PC-3 (cell line): ENCODE data around the gene SH3BP4. TPM values are rescaled to one million over a fixed set of nuclear protein-coding genes. Genes with fewer than 3 reads are reported as not detected.

Experiments
- ATAC-seq: fragments of 200-7000 bp; cut with Tn5 transposase; 2 replicates; pipeline ENCODE4 v1.9.1; 2020; ENCODE audit warnings: mild to moderate bottlenecking, moderate library complexity
- BruUV-seq: library from RNA; stranded (reverse); fragments of 400-500 nt; replicated peaks from 2 replicates; lab custom pipeline; 2021; lab: Mats Ljungman, UMichigan
- CTCF ChIA-PET: fragments of 300-600 bp; sonication (Branson Sonifier 250); formaldehyde crosslinking; loops from one replicate; lab custom pipeline; 2022; ENCODE audit warnings: antibody characterized with exemption; lab: Charles Lee
- POLR2A ChIA-PET: fragments of 300-600 bp; sonication (Branson Sonifier 250); formaldehyde crosslinking; loops from one replicate; lab custom pipeline; 2022; ENCODE audit warnings: antibody characterized with exemption; ENCODE audit not compliant: unreplicated experiment; lab: Charles Lee
- DNase-seq: peaks from one replicate; pipeline ENCODE4 v3.0.0-alpha.2; 2015
- H2AFZ ChIP-seq: fragments of 300-600 bp; sonication (generic); 2 replicates; pipeline ENCODE4 v1.6.0; 2016; ENCODE audit warnings: antibody characterized with exemption, low read length
- H3F3A ChIP-seq: fragments of 300-600 bp; sonication (generic); one replicate; pipeline ENCODE4 v1.6.0; 2017; ENCODE audit warnings: antibody characterized with exemption, low read length, control low read depth, mild to moderate bottlenecking; ENCODE audit not compliant: unreplicated experiment
- H3K27ac ChIP-seq: fragments of 300-600 bp; sonication (generic); 2 replicates; pipeline ENCODE4 v1.5.1; 2016; ENCODE audit warnings: mild to moderate bottlenecking, low read length
- H3K27me3 ChIP-seq: fragments of 300-600 bp; sonication (generic); 2 replicates; pipeline ENCODE4 v1.6.1; 2016; ENCODE audit warnings: low read length, mixed read lengths
- H3K36me3 ChIP-seq: fragments of 300-600 bp; sonication (generic); 2 replicates; pipeline ENCODE4 v1.6.1; 2016; ENCODE audit warnings: low read depth, mixed run types, low read length, mixed read lengths
- H3K4me1 ChIP-seq: fragments of 300-600 bp; sonication (generic); 2 replicates; pipeline ENCODE4 v1.5.1; 2016; ENCODE audit warnings: low read length; ENCODE audit not compliant: insufficient read depth
- H3K4me2 ChIP-seq: fragments of 300-600 bp; sonication (generic); 2 replicates; pipeline ENCODE4 v1.6.0; 2016; ENCODE audit warnings: low read length
- H3K4me3 ChIP-seq: fragments of 300-600 bp; sonication (generic); 2 replicates; pipeline ENCODE4 v1.5.1; 2016; ENCODE audit warnings: mild to moderate bottlenecking, low read length, mixed read lengths
- H3K79me2 ChIP-seq: fragments of 300-600 bp; sonication (generic); 2 replicates; pipeline ENCODE4 v1.6.1; 2017; ENCODE audit warnings: low read length, mixed read lengths
- H3K9ac ChIP-seq: fragments of 300-600 bp; sonication (generic); 2 replicates; pipeline ENCODE4 v1.6.0; 2016; ENCODE audit warnings: mild to moderate bottlenecking, low read length
- H3K9me2 ChIP-seq: fragments of 300-600 bp; sonication (generic); replicated peaks from 2 replicates; pipeline ENCODE4 v1.6.1; 2016; ENCODE audit warnings: mixed run types, low read length, mixed read lengths
- H3K9me3 ChIP-seq: fragments of 300-600 bp; sonication (generic); 2 replicates; pipeline ENCODE4 v1.6.1; 2016; ENCODE audit warnings: low read length, mixed read lengths
- H4K20me1 ChIP-seq: fragments of 300-600 bp; sonication (generic); 2 replicates; pipeline ENCODE4 v1.6.1; 2016; ENCODE audit warnings: low read length, mixed read lengths
- EZH2 ChIP-seq: fragments of 300-600 bp; sonication (generic); IDR thresholded peaks from one replicate; pipeline ENCODE4 v1.6.1; 2017; ENCODE audit warnings: antibody characterized with exemption, mild to moderate bottlenecking, low read length; ENCODE audit not compliant: unreplicated experiment
- EZH2phosphoT487 ChIP-seq: fragments of 300-600 bp; sonication (generic); IDR thresholded peaks from 2 replicates; pipeline ENCODE4 v1.6.1; 2018; ENCODE audit warnings: mild to moderate bottlenecking, antibody characterized with exemption, low read length, borderline replicate concordance
- intact Hi-C: fragments of 100-400 bp; cut with micrococcal nuclease; formaldehyde crosslinking; loops from 2 replicates; pipeline ENCODE4 v1.9.0; 2023
- total RNA-seq: library from RNA; depleted of rRNA; stranded (reverse); fragments of >200 nt; gene quantifications from 2 replicates; pipeline ENCODE4 v1.2.3, GENCODE V29; 2014
- TF ChIP-seq, protein P1 (sequence below): fragments of 300-600 bp; sonication (generic); conservative IDR thresholded peaks from 2 replicates; pipeline ENCODE4 v1.5.1; 2017; ENCODE audit warnings: antibody characterized with exemption, low read depth, mild to moderate bottlenecking, low read length

SH3BP4 gene
- total RNA-seq, 1 experiment from 2014 or later: 35.2 TPM

GRCh38 chr2:235053651-235054050 lies 101.8 kb downstream of the SH3BP4 start:
- Histone ChIP-seq H3K4me1 (peaks cover 8% of the 10 kb centered on the region), H4K20me1 (no peaks in the 10 kb centered on the region), H3K27me3 (no peaks in the 10 kb centered on the region), H3K9me3 (no peaks in the 10 kb centered on the region), H3K79me2 (peaks cover 20% of the 10 kb centered on the region), H3K36me3 (peaks cover 13% of the 10 kb centered on the region), H3K9ac (no peak overlapping the region), H3K4me2 (no peak overlapping the region), H3K4me3 (no peak overlapping the region), H3F3A (no peaks in the 10 kb centered on the region), H3K9me2 (no peaks in the 10 kb centered on the region), H3K27ac (no peak overlapping the region), H2AFZ (no peak overlapping the region)
- ChIA-PET POLR2A (no interaction called here), CTCF (no interaction called here)
- intact Hi-C loops: loop anchor here (10.0 kb wide), 1 partner anchor 169 kb away; no protein-coding TSS in a partner anchor
- no TSS peak for BruUV-seq
- TF ChIP-seq EZH2phosphoT487: no peak
- TF ChIP-seq EZH2: no peak
- TF ChIP-seq, protein P1, sequence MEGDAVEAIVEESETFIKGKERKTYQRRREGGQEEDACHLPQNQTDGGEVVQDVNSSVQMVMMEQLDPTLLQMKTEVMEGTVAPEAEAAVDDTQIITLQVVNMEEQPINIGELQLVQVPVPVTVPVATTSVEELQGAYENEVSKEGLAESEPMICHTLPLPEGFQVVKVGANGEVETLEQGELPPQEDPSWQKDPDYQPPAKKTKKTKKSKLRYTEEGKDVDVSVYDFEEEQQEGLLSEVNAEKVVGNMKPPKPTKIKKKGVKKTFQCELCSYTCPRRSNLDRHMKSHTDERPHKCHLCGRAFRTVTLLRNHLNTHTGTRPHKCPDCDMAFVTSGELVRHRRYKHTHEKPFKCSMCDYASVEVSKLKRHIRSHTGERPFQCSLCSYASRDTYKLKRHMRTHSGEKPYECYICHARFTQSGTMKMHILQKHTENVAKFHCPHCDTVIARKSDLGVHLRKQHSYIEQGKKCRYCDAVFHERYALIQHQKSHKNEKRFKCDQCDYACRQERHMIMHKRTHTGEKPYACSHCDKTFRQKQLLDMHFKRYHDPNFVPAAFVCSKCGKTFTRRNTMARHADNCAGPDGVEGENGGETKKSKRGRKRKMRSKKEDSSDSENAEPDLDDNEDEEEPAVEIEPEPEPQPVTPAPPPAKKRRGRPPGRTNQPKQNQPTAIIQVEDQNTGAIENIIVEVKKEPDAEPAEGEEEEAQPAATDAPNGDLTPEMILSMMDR: no peak
- no peak for DNase-seq
- no peak for ATAC-seq

- no peak overlapping the region for H3K4me2 ChIP-seq
- TF ChIP-seq EZH2 (no peak), EZH2phosphoT487 (no peak)
- TF ChIP-seq, protein P1: no peak
- no TSS peak for BruUV-seq
- DNase-seq (no peak), ATAC-seq (no peak)
- H3K36me3 ChIP-seq: peaks cover 13% of the 10 kb centered on the region
- no peaks in the 10 kb centered on the region for H3K9me2 ChIP-seq
- H3K4me3 ChIP-seq: no peak overlapping the region
- peaks cover 8% of the 10 kb centered on the region for H3K4me1 ChIP-seq
- ChIA-PET POLR2A (no interaction called here), CTCF (no interaction called here)
- no peaks in the 10 kb centered on the region for H3K9me3 ChIP-seq
- no peaks in the 10 kb centered on the region for H3K27me3 ChIP-seq
- intact Hi-C loops: loop anchor here (10.0 kb wide), 1 partner anchor 170 kb away; no protein-coding TSS in a partner anchor
- no peak overlapping the region for H2AFZ ChIP-seq
- peaks cover 14% of the 10 kb centered on the region for H3K79me2 ChIP-seq
- H3K27ac ChIP-seq: no peak overlapping the region
- H4K20me1 ChIP-seq: no peaks in the 10 kb centered on the region
- H3F3A ChIP-seq: no peaks in the 10 kb centered on the region
- H3K9ac ChIP-seq: no peak overlapping the region
Observed at GRCh38 chr2:235054475-235054874, 102.7 kb downstream of the SH3BP4 start.

DNA sequence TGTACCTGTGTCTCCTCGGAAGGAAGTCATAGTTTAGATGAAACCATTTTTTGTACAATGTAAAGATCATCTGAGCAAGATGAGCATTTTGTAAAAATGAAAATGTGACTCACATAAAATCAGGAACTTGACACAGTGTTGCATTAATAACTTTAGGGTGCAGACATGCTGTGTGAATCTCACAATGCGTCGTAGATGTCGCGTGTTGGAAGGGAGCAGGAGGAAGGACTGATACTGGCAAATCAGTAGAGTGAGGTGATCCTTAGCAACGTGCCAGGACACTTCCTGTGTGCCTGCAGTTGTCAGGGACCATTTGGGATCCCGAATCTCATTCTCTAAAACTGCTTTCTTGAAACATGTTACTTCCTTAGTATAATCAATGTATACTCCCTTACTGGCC lies 103.1 kb downstream of the SH3BP4 start:
- TF ChIP-seq, protein P1: no peak
- TF ChIP-seq EZH2phosphoT487: no peak
- TF ChIP-seq EZH2: no peak
- peaks cover 8% of the 10 kb centered on the region for H3K4me1 ChIP-seq
- H3K36me3 ChIP-seq: peaks cover 13% of the 10 kb centered on the region
- H4K20me1 ChIP-seq: no peaks in the 10 kb centered on the region
- H2AFZ ChIP-seq: no peak overlapping the region
- peaks cover 10% of the 10 kb centered on the region for H3K79me2 ChIP-seq
- ATAC-seq: no peak
- H3K4me3 ChIP-seq: no peak overlapping the region
- H3K9me3 ChIP-seq: no peaks in the 10 kb centered on the region
- no peaks in the 10 kb centered on the region for H3F3A ChIP-seq
- CTCF ChIA-PET: no interaction called here
- no peak for DNase-seq
- H3K27me3 ChIP-seq: no peaks in the 10 kb centered on the region
- H3K27ac ChIP-seq: no peak overlapping the region
- intact Hi-C loops: loop anchor here (10.0 kb wide), 1 partner anchor 170 kb away; no protein-coding TSS in a partner anchor
- H3K9ac ChIP-seq: no peak overlapping the region
- POLR2A ChIA-PET: no interaction called here
- no peak overlapping the region for H3K4me2 ChIP-seq
- BruUV-seq: no TSS peak
- no peaks in the 10 kb centered on the region for H3K9me2 ChIP-seq
